HL-60/S4 treated with phorbol 12-myristate 13-acetate at 8.2 ng/mL for 4 days and 3 days (cell line): ENCODE results near the gene RTN4IP1.

Experiments
- in situ Hi-C: fragments of 300-500 bp; cut with MboI; formaldehyde crosslinking; loops from 2 replicates; pipeline ENCODE4 v1.15.0; 2022; ENCODE audit warnings: low sequenced_read_pairs

RTN4IP1 gene

GRCh38 chr6:106586815-106587415 lies 42.4 kb downstream of the RTN4IP1 start:
- in situ Hi-C loops = no loop called here

GRCh38 chr6:106581468-106581867 lies 47.8 kb downstream of the RTN4IP1 start:
- in situ Hi-C loops = no loop called here

- in situ Hi-C loops = no loop called here
Observed at GRCh38 chr6:106579281-106579680, 50.0 kb downstream of the RTN4IP1 start.

GRCh38 chr6:106574741-106575458 lies 54.4 kb downstream of the RTN4IP1 start:
- in situ Hi-C loops = loop anchor here (25.0 kb wide), 1 partner anchor 412 kb away; no protein-coding TSS in a partner anchor

- in situ Hi-C loops = loop anchor here (25.0 kb wide), 1 partner anchor 414 kb away; no protein-coding TSS in a partner anchor
Observed at GRCh38 chr6:106572875-106573585, 56.3 kb downstream of the RTN4IP1 start.

GRCh38 chr6:106572436-106572835 lies 56.9 kb downstream of the RTN4IP1 start:
- in situ Hi-C loops = loop anchor here (25.0 kb wide), 1 partner anchor 415 kb away; no protein-coding TSS in a partner anchor

GRCh38 chr6:106569428-106569827 lies 59.9 kb downstream of the RTN4IP1 start:
- in situ Hi-C loops = loop anchor here (25.0 kb wide), 1 partner anchor 418 kb away; no protein-coding TSS in a partner anchor

- in situ Hi-C loops = loop anchor here (25.0 kb wide), 1 partner anchor 419 kb away; no protein-coding TSS in a partner anchor
Observed at GRCh38 chr6:106568530-106568929, 60.8 kb downstream of the RTN4IP1 start.

GRCh38 chr6:106564476-106564875 lies 64.8 kb downstream of the RTN4IP1 start:
- in situ Hi-C loops = loop anchor here (5.0 to 25.0 kb wide), 2 partner anchors 117 to 423 kb away; no protein-coding TSS in a partner anchor

- in situ Hi-C loops = loop anchor here (5.0 to 25.0 kb wide), 2 partner anchors 116 to 424 kb away; no protein-coding TSS in a partner anchor
Observed at GRCh38 chr6:106563614-106564013, 65.7 kb downstream of the RTN4IP1 start.

GRCh38 chr6:106561686-106562405 lies 67.5 kb downstream of the RTN4IP1 start:
- in situ Hi-C loops = loop anchor here (5.0 to 25.0 kb wide), 2 partner anchors 115 to 425 kb away; no protein-coding TSS in a partner anchor

GRCh38 chr6:106560996-106561685 lies 68.2 kb downstream of the RTN4IP1 start:
- in situ Hi-C loops = loop anchor here (5.0 to 25.0 kb wide), 2 partner anchors 114 to 426 kb away; no protein-coding TSS in a partner anchor

GRCh38 chr6:106559659-106560058 lies 69.6 kb downstream of the RTN4IP1 start:
- in situ Hi-C loops = loop anchor here (5.0 to 25.0 kb wide), 2 partner anchors 112 to 428 kb away; no protein-coding TSS in a partner anchor

GRCh38 chr6:106558364-106558763 lies 70.9 kb downstream of the RTN4IP1 start:
- in situ Hi-C loops = loop anchor here (25.0 kb wide), 1 partner anchor 429 kb away; no protein-coding TSS in a partner anchor

GRCh38 chr6:106557837-106558236 lies 71.5 kb downstream of the RTN4IP1 start:
- in situ Hi-C loops = loop anchor here (25.0 kb wide), 1 partner anchor 429 kb away; no protein-coding TSS in a partner anchor

GRCh38 chr6:106556368-106556960 lies 72.8 kb downstream of the RTN4IP1 start:
- in situ Hi-C loops = loop anchor here (25.0 kb wide), 1 partner anchor 431 kb away; no protein-coding TSS in a partner anchor

GRCh38 chr6:106555767-106556166 lies 73.5 kb downstream of the RTN4IP1 start:
- in situ Hi-C loops = loop anchor here (25.0 kb wide), 1 partner anchor 432 kb away; no protein-coding TSS in a partner anchor

GRCh38 chr6:106553440-106553839 lies 75.9 kb downstream of the RTN4IP1 start:
- in situ Hi-C loops = loop anchor here (25.0 kb wide), 1 partner anchor 434 kb away; no protein-coding TSS in a partner anchor

GRCh38 chr6:106551155-106551554 lies 78.1 kb downstream of the RTN4IP1 start:
- in situ Hi-C loops = loop anchor here (25.0 kb wide), 1 partner anchor 436 kb away; no protein-coding TSS in a partner anchor
